Muscle layer of duodenum (tissue), 2 donors: ENCODE measurements around the gene ITFG1.
"Not testable (repeated sequence)": the region's sequence is repeated elsewhere in the genome, so short reads cannot be mapped to it uniquely, and the experiment has no call there.

Source experiments
- H3K27ac ChIP-seq: one replicate; pipeline ENCODE4 v1.7.0; 2013; ENCODE audit warnings: mild to moderate bottlenecking, low read length
- H3K27me3 ChIP-seq: one replicate; pipeline ENCODE4 v1.7.0; 2013; ENCODE audit warnings: low read depth, mild to moderate bottlenecking, control low read depth, low read length
- H3K36me3 ChIP-seq, 2 donors: one replicate each; pipeline ENCODE4 v1.7.0; 2013; ENCODE audit warnings: low read length in 2 of 2, control low read depth in 1 of 2, mild to moderate bottlenecking in 1 of 2; ENCODE audit not compliant: insufficient read depth in 2 of 2, control insufficient read depth in 1 of 2
- H3K4me1 ChIP-seq, 2 donors: one replicate each; pipeline ENCODE4 v1.7.0; 2013; ENCODE audit warnings: low read length in 2 of 2, mild to moderate bottlenecking in 2 of 2, control low read depth in 1 of 2, moderate library complexity in 1 of 2; ENCODE audit not compliant: insufficient read depth in 2 of 2, control insufficient read depth in 1 of 2
- H3K4me3 ChIP-seq, 2 donors: one replicate each; pipeline ENCODE4 v1.7.0; 2013; ENCODE audit warnings: low read length in 2 of 2, low read depth in 1 of 2, mild to moderate bottlenecking in 1 of 2
- H3K9me3 ChIP-seq, 2 donors: one replicate each; pipeline ENCODE4 v1.7.0; 2013; ENCODE audit warnings: low read length in 2 of 2, control low read depth in 1 of 2, mild to moderate bottlenecking in 1 of 2; ENCODE audit not compliant: control insufficient read depth in 1 of 2
- donor health status: healthy.

The ITFG1 gene

DNA sequence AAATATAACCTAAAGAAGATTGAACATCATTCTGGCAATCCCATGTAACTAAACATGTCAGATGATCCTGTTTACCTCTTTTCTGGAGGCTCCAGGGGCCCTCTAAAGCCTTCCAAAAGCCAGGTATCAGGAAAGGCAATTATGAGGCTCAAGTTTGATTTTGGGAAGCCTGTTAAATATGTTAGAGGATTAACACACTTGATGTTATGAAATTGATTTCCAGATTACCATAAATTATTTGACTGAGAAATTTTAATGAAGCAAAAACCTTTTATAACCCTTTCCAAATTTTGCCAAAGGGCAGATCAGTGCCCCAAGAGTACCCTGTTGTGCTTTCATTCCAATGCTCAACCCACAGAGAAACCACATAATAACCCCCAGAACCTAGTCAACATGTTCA, 29.6 kb upstream of the ITFG1 start:
- Histone ChIP-seq H3K9me3 (peaks cover 0 to 3% of the 10 kb centered on the region in 2 donors), H3K4me1 (peaks cover 12 to 15% of the 10 kb centered on the region in 2 donors), H3K27me3 (no peaks in the 10 kb centered on the region), H3K36me3 (no peaks in the 10 kb centered on the region), H3K27ac (no peak overlapping the region), H3K4me3 (peak overlapping the region in 1 of 2 donors; percentile 12)

GRCh38 chr16:47488051-47488450, 27.2 kb upstream of the ITFG1 start:
- H3K4me1 ChIP-seq, result peaks cover 9 to 17% of the 10 kb centered on the region in 2 donors
- H3K27me3 ChIP-seq, result no peaks in the 10 kb centered on the region
- H3K27ac ChIP-seq, result no peak overlapping the region
- no peak overlapping the region for H3K4me3 ChIP-seq
- H3K9me3 ChIP-seq, result peaks cover 0 to 3% of the 10 kb centered on the region in 2 donors
- H3K36me3 ChIP-seq, result no peaks in the 10 kb centered on the region

DNA sequence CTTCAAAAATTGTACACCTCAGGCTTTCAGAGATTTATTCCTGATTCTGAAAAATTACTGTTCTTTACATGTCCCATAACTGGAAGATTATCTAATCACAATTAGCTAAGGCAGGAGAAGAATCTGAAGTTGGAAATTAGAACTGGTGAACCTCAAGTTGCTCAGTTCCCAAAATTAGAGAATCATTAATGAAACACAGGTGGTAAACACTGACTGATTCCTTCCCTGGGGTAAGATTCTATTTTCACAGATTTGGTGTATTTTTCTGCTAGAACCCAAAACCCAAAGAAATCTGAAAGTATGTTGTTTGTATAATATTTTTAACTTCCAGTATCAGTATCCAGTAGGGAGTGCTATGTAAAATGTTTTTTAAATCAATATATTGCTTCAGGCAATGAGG, 26.0 kb upstream of the ITFG1 start:
- Histone ChIP-seq H3K36me3 (no peaks in the 10 kb centered on the region), H3K4me1 (peaks cover 4 to 9% of the 10 kb centered on the region in 2 donors), H3K27me3 (no peaks in the 10 kb centered on the region), H3K9me3 (peaks cover 0 to 3% of the 10 kb centered on the region in 2 donors), H3K27ac (no peak overlapping the region), H3K4me3 (no peak overlapping the region)

- no peaks in the 10 kb centered on the region for H3K27me3 ChIP-seq
Measured at GRCh38 chr16:47483616-47484015, 22.8 kb upstream of the ITFG1 start.

DNA sequence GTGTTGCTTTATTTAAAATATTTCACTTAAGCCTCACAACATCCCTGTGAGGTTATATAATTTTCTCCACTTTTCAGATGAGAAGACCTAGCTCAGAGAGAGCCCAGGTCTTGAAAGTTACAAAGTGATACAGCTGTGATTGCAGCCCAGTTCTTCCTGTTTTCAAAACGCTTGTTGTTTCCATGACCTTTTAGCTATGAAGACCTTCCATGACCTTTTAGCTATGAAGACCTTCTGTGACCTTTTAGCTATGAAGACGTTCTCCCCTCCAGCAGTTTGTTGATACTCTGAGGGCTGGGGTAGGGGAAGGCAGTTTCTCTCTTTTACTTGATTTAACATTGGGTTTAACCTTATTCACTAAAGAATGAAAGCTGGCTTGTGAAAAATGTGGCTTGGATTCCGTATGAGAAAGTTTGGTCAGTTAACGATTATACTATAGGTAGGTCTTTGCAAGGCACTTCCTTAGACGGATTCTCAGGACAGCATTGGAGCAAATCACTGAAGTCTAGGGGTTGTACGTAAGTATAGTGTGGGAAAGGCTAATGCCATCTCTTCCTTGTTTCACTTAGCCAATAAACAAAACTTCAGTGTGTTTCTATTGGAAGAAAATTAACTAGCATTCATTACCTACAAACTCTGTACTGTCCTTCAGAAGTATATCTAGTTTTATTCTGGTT, 21.0 kb upstream of the ITFG1 start:
- Histone ChIP-seq H3K36me3 (no peaks in the 10 kb centered on the region), H3K4me1 (peaks cover 4 to 31% of the 10 kb centered on the region in 2 donors), H3K4me3 (no peak overlapping the region), H3K27me3 (no peaks in the 10 kb centered on the region), H3K27ac (no peak overlapping the region), H3K9me3 (no peaks in the 10 kb centered on the region)

More at GRCh38 chr16:47483616-47484015, 22.8 kb upstream of the ITFG1 start:
- no peaks in the 10 kb centered on the region for H3K36me3 ChIP-seq
- no peak overlapping the region for H3K4me3 ChIP-seq
- peaks cover 4 to 23% of the 10 kb centered on the region in 2 donors for H3K4me1 ChIP-seq
- no peak overlapping the region for H3K27ac ChIP-seq
- no peaks in the 10 kb centered on the region for H3K9me3 ChIP-seq

DNA sequence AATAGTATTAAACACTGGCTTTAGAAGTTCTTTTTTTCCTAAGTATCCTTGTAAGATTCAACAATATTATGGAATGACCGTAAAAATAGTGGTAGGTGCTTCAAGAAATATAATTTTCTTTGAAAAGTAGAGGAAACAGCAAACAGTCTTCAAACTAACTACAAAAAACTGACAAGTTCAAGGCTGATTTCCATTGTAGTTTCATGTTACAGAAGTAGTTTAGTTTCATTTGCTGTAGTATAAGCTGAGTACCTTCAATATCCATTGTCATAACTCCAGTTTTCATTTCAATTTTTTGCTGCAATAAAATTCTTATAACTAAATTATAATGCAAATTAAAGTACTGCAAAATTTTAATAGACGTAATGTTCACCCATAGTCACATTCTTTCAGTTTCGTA, 19.5 kb upstream of the ITFG1 start:
- H3K4me1 ChIP-seq, result peaks cover 4 to 40% of the 10 kb centered on the region in 2 donors
- H3K27me3 ChIP-seq, result no peaks in the 10 kb centered on the region
- no peaks in the 10 kb centered on the region for H3K36me3 ChIP-seq
- H3K27ac ChIP-seq, result no peak overlapping the region
- no peaks in the 10 kb centered on the region for H3K9me3 ChIP-seq
- no peak overlapping the region for H3K4me3 ChIP-seq

- Histone ChIP-seq H3K27ac (no peak overlapping the region), H3K4me1 (peaks cover 0 to 31% of the 10 kb centered on the region in 2 donors), H3K36me3 (no peaks in the 10 kb centered on the region), H3K9me3 (no peaks in the 10 kb centered on the region), H3K4me3 (no peak overlapping the region), H3K27me3 (no peaks in the 10 kb centered on the region)
Measured at GRCh38 chr16:47477679-47478078, 16.8 kb upstream of the ITFG1 start.

GRCh38 chr16:47476654-47477345, 15.9 kb upstream of the ITFG1 start:
- no peaks in the 10 kb centered on the region for H3K9me3 ChIP-seq
- H3K27me3 ChIP-seq, result no peaks in the 10 kb centered on the region
- no peak overlapping the region for H3K27ac ChIP-seq
- H3K4me3 ChIP-seq, result no peak overlapping the region
- H3K36me3 ChIP-seq, result no peaks in the 10 kb centered on the region
- peaks cover 0 to 31% of the 10 kb centered on the region in 2 donors for H3K4me1 ChIP-seq

GRCh38 chr16:47475786-47476185, 14.9 kb upstream of the ITFG1 start:
- Histone ChIP-seq H3K27ac (no peak overlapping the region), H3K4me3 (no peak overlapping the region), H3K27me3 (no peaks in the 10 kb centered on the region), H3K36me3 (no peaks in the 10 kb centered on the region), H3K9me3 (no peaks in the 10 kb centered on the region), H3K4me1 (peaks cover 0 to 31% of the 10 kb centered on the region in 2 donors)

DNA sequence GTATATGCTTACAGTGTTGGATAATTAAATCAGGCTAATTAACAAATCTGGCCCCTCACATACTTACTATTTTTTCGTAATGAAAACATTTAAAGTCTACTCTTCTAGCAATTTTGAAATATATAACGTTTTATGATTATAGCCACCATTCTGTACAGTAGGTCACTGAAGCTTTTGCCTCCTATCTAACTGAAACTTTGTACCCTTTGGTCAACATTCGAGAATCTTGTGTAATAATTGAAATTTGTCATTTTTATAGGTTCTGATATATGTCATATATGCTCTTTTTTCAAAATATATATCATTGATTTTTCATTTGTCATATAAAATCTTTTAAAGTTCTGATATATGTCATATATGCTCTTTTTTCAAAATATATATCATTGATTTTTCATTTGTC, 12.9 kb upstream of the ITFG1 start:
- H3K27me3 ChIP-seq, result no peaks in the 10 kb centered on the region
- no peaks in the 10 kb centered on the region for H3K36me3 ChIP-seq
- H3K27ac ChIP-seq, result no peak overlapping the region
- no peak overlapping the region for H3K4me3 ChIP-seq
- H3K9me3 ChIP-seq, result no peaks in the 10 kb centered on the region
- peaks cover 0 to 19% of the 10 kb centered on the region in 2 donors for H3K4me1 ChIP-seq

GRCh38 chr16:47473004-47473403, 12.1 kb upstream of the ITFG1 start:
- H3K4me1 ChIP-seq, result peaks cover 0 to 15% of the 10 kb centered on the region in 2 donors
- H3K27me3 ChIP-seq, H3K36me3 ChIP-seq, H3K4me3 ChIP-seq, H3K27ac ChIP-seq, H3K9me3 ChIP-seq: not testable (repeated sequence)
